HuH-7.5 (cell line): ENCODE results near the gene LRRC28.
A peak's percentile ranks its signal among the peaks of the same experiment; 100 is the strongest.

Experiments used
- DNase-seq: peaks from one replicate; pipeline ENCODE4 v3.0.0; 2011; ENCODE audit warnings: low spot score

Gene LRRC28

GRCh38 chr15:99249270-99249841 lies 1.9 kb upstream of the LRRC28 start, which contains the start of gene TTC23:
Gene TTC23 (minus strand): TSS chr15:99249581. CDS start chr15:99228712, 20,869 bp downstream.
- peak; percentile 56 for DNase-seq

GRCh38 chr15:99250001-99250400 lies 1.3 kb upstream of the LRRC28 start:
- no peak for DNase-seq

GRCh38 chr15:99250494-99250856 lies 806 bp upstream of the LRRC28 start:
- DNase-seq: no peak

GRCh38 chr15:99252326-99252725 lies 1.0 kb downstream of the LRRC28 start:
- no peak for DNase-seq

GRCh38 chr15:99253381-99254090 lies 2.3 kb downstream of the LRRC28 start:
- peak; percentile 31 for DNase-seq

- peak; percentile 49 for DNase-seq
These were observed 5.9 kb downstream of the LRRC28 start for GRCh38 chr15:99257107-99257750.

- no peak for DNase-seq
These were observed 12.8 kb downstream of the LRRC28 start for GRCh38 chr15:99264125-99264524.

DNA sequence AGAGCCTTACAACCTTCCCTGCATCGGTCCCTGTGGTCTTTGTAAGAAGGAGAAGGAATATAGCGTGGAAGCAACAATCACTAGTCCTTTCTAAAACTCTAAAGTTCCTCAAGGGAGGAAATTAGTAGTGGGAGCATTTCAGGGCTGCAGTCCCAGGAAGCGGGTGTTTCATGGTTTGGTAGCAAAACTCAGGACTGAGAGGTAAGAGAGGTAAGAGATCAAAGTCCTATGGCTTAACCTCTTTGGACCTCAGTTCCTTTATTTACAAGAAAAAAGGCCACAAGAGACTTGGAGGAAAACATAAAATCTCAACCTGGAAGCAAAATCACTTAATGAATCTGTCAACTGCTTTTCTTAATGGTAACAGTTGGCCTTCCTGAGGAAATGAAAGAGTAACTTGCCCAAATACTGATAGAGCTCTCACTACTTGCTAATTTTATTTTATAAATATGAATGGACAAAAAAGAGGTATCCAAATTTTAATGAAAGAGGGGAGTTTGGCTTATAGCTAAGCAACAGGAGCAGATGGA lies 14.3 kb downstream of the LRRC28 start:
- no peak for DNase-seq

DNA sequence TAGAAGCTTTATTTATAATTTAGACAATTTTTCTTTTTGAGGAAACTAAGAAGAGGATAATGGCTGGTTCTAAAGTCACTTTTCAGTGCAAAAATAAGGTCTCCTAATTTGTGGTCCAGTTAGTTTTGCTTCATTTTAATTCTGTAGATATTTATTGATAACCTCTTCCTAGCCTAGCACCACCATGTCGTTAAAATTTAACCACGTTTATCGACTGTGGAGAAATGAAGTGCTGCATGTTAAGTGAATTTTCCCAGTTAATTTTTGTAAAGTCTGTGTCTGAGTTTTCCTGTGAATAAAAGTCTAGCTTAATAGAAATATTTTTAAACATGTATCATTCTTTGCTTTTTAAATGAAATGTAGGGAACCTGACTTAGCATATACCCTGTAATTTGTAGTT lies 16.7 kb downstream of the LRRC28 start:
- DNase-seq: no peak

DNA sequence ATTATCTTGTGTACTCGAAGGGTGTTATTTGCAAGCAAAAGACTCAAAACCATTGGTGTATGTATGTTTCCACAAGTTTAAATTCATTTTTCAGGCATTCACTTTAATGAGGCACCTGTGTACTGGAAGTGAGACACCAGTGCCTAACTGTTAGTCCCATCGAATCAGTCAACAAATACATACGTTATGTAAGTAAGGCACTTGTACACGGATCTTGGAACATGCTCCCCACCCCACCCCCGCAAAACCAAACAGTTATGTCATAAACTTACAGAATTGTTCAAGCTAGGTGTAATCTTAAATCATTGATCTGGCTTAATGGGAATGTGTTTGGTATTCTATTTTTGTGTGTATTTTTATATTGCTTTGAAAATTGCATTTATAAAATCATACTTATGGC lies 17.1 kb downstream of the LRRC28 start:
- peak; percentile 61 for DNase-seq

DNA sequence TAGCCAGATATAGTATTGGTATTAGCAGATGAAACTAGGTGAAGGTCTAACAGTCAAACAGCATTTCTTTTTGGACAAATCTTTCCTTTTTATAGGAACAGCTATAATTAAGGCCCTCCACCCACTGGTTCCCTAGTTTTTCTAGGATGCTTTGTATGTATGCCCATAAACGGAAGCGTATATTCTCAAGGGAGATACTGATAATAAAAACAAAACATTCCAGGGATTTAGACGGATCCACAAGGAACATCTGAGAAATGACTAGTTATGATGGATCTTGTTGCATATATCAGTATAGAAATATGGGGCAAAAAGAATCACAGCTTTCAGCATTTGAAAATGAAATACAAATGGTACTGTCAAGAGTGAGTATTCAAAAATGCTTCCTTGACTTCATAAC lies 22.5 kb downstream of the LRRC28 start:
- DNase-seq: no peak

DNA sequence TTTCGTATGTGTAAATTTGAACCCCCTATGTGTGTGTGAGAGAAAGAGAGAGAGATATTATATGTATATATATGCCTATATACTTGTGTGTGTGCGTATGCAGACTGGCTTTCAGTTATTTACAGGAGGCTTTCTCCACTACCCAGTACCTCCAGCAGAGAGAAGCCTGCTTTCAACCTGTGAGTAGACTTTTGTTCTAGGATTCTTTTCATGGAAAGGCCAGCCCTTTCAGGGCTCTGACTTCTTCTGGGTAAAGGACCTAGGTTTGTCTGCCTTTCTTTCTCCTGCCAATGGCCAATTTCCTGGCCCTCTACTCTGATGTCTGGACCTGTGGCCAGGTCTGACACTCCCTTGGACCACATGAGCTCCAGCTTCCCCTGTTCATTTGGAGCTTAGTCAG lies 23.8 kb downstream of the LRRC28 start:
- DNase-seq: no peak

DNA sequence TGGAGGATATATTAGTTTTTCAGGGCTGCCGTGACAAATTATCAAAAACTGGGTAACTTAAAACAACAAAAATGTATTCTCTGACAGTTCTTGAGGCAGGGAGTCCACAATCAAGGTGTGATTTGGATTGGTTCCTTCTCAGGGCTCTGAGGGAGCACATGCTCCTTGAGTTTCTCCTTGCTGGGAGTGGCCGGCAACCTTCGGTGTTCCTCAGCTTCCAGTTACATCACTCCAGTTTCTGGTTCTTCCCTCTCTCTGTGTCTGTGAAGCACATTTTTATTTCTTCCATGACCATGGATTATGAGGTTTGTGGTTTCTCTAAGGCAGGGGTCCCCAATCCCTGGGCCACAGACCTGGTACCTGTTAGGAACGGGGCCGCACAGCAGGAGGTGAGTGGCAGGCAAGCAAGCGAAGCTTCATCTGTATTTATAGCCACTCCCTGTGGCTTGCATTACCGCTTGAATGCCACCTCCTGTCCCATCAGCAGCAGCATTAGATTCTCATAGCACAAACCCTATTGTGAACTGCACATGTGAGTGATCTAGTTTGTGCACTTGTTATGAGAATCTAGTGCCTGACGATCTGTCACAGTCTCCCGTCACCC lies 24.3 kb downstream of the LRRC28 start:
- no peak for DNase-seq

DNA sequence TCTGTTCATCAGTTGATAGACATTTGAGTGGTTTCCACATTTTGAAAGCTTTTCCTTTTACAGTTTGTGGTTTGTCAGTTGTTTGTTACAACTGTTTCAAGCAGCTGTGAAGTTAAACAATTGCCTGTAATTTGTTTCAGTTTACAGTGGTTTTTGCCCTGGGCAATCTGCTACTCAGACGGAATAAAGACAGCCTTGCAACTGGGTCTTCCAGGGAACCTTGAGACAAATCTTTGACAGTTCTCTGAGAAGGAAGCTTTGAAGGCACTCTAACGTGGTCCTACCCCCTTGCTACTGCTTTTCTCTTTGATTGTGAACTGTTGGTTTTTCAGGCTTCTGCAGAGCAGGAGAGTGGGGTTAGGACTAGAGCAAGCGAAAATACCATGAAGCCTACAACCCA lies 28.0 kb downstream of the LRRC28 start:
- no peak for DNase-seq

GRCh38 chr15:99279827-99280226 lies 28.5 kb downstream of the LRRC28 start:
- DNase-seq: no peak

- DNase-seq: no peak
These were observed 30.8 kb downstream of the LRRC28 start for GRCh38 chr15:99282121-99282520.

DNA sequence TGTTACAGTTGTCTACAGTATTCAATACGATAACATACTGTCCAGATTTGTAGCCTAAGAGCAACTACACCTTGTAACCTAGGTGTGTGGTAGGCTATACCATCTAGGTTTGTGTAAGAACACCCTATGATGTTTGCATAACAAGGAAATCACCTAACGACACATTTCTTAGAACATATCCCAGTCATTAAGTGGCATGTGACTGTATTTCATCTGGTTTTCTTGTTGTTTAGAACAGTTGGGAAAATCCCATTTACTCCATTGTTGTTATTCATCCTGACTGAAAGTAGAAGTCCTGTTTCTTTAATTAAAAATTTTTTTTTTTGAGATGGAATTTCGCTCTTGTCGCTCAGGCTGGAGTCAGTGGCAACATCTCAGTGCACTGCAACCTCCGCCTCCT lies 31.3 kb downstream of the LRRC28 start:
- no peak for DNase-seq

GRCh38 chr15:99283717-99284116 lies 32.4 kb downstream of the LRRC28 start:
- DNase-seq: no peak

DNA sequence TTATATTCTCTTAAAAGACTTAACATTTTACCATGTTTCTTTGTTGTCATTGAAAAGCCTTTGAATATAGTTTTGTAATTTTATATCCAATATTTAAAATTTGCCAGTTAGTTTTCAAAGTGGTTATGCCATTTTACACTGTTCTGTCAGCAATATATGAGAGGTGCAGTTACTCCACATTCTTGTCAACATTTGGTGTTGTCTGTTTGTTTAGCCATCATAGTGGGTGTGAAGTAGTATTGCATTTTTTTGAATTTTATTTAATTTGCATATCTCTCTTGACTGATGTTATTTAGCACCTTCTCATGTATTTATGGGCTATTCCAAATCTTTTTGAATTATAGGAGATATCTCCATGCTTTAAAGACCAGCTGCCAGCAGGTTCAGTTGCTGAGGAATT lies 40.4 kb downstream of the LRRC28 start:
- no peak for DNase-seq

DNA sequence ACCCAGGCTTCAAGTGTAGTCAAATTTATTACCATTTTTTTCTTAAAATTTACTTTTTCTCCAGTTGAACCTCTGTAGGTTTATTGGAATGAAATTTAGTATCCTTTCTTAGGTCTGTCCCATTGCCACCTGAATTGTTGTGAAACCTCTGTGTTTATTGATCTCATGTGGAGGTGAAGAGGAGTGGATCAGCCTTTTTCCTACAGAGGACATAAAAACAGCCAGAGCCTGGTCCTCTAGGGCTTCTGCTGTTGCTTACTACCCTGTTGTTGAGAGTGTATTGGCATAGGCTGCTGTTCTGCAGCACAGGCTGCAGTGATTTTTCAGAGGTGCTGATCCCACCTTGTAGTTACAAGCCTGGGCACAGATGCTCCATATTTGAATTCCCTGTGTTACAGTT lies 44.6 kb downstream of the LRRC28 start:
- DNase-seq: no peak

DNA sequence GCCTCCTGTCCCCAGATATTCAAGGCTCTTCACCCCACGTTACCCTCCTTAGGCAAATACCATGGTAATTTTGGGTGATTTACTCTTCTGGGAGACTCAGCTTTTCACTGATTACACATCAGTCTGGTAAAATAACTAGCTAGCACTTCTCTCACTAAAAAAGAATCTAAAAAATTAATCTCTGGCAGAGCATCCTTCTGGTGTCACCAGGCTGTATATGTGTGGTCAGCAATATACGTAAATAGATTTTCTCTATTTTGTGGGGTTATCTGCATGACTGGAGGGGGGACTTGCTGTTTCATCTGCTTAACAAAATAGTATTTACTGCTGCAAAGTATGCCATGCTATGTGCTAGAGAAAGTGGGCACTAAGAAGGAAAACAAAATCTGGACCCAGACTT lies 45.1 kb downstream of the LRRC28 start:
- DNase-seq: no peak

DNA sequence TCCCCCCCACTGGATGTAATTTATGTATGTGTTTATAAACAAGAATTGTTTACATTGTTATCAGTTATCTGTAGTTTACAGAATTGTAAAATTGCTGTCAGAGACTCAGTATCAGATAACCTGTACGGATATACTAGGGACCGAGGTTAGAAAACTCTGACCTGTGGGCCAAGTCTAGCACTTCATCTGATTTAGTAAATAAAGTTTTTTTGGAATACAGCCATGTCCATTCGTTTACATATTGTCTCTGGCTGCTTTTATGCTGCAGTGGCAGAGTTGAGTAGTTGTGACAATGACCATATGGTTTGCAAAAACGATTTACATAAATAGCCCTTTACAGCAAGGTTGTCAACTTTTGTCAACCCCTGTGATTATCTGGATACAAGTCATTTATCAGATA lies 52.6 kb downstream of the LRRC28 start:
- DNase-seq: no peak
